ENCODE results near the gene ZBTB42.

ZBTB42 gene

GRCh38 chr14:104780513-104781030 is 20.3 kb upstream of the ZBTB42 start:
- DNase-seq = no peak
- intact Hi-C loops (cut with DNase I) = no loop called here

GRCh38 chr14:104781271-104782077 is 19.4 kb upstream of the ZBTB42 start:
- intact Hi-C loops (cut with DNase I) = no loop called here
- no peak for DNase-seq

- intact Hi-C loops (cut with DNase I) = no loop called here
- no peak for DNase-seq
Observed at GRCh38 chr14:104782086-104782807, 18.7 kb upstream of the ZBTB42 start.

GRCh38 chr14:104782808-104783139 is 18.1 kb upstream of the ZBTB42 start:
- intact Hi-C loops (cut with DNase I) = no loop called here

GRCh38 chr14:104783484-104784217 is 17.2 kb upstream of the ZBTB42 start:
- intact Hi-C loops (cut with DNase I) = no loop called here
- no peak for DNase-seq

More at GRCh38 chr14:104782808-104783139, 18.1 kb upstream of the ZBTB42 start:
- DNase-seq = no peak

GRCh38 chr14:104784218-104784568 is 16.7 kb upstream of the ZBTB42 start:
- peak in 1 of 42 donors; percentile 1 for DNase-seq
- intact Hi-C loops (cut with DNase I) = no loop called here

- peak in 9 of 42 donors; percentile 31 to 53 (median 49) for DNase-seq
- intact Hi-C loops (cut with DNase I) = no loop called here
Observed at GRCh38 chr14:104784846-104785707, 15.8 kb upstream of the ZBTB42 start.

GRCh38 chr14:104785708-104786080 is 15.2 kb upstream of the ZBTB42 start:
- DNase-seq = peak in 1 of 42 donors; percentile 1
- intact Hi-C loops (cut with DNase I) = no loop called here

- no peak for DNase-seq
- intact Hi-C loops (cut with DNase I) = no loop called here
Observed at GRCh38 chr14:104786091-104786586, 14.8 kb upstream of the ZBTB42 start.

GRCh38 chr14:104786726-104787675 is 13.9 kb upstream of the ZBTB42 start:
- peak in 3 of 42 donors; percentile 38 to 58 (median 45) for DNase-seq
- intact Hi-C loops (cut with DNase I) = no loop called here

- DNase-seq = no peak
- intact Hi-C loops (cut with DNase I) = no loop called here
Observed at GRCh38 chr14:104787736-104788135, 13.2 kb upstream of the ZBTB42 start.

GRCh38 chr14:104788161-104788818 is 12.6 kb upstream of the ZBTB42 start:
- no peak for DNase-seq
- intact Hi-C loops (cut with DNase I) = no loop called here

- no peak for DNase-seq
- intact Hi-C loops (cut with DNase I) = no loop called here
Observed at GRCh38 chr14:104788873-104789663, 11.8 kb upstream of the ZBTB42 start.

- no peak for DNase-seq
- intact Hi-C loops (cut with DNase I) = no loop called here
Observed at GRCh38 chr14:104789752-104790743, 10.9 kb upstream of the ZBTB42 start.

- intact Hi-C loops (cut with DNase I) = no loop called here
Observed at GRCh38 chr14:104791425-104791824, 9.5 kb upstream of the ZBTB42 start.

More at GRCh38 chr14:104791425-104791824, 9.5 kb upstream of the ZBTB42 start:
- no peak for DNase-seq

All from head of caudate nucleus (tissue), 42 donors.